Panc1 (cell line): ENCODE measurements around the gene SMARCD2. TPM values are rescaled to one million over a fixed set of nuclear protein-coding genes. Genes with fewer than 3 reads are reported as not detected.
A peak's percentile ranks its signal among the peaks of the same experiment; 100 is the strongest.
"Not testable (repeated sequence)": the region's sequence is repeated elsewhere in the genome, so short reads cannot be mapped to it uniquely, and the experiment has no call there.

Source experiments
- ATAC-seq: fragments of 200-7000 bp; cut with Tn5 transposase; 2 replicates; pipeline ENCODE4 v1.9.1; 2020; ENCODE audit warnings: mild to moderate bottlenecking, moderate library complexity
- Bru-seq: library from RNA; stranded (reverse); fragments of 400-500 nt; gene quantifications from one replicate; lab custom pipeline; 2021; lab: Mats Ljungman, UMichigan
- BruChase-seq, 2 experiments: library from RNA; stranded (reverse); fragments of 400-500 nt; gene quantifications; one replicate each; lab custom pipeline; 2021; lab: Mats Ljungman, UMichigan
- BruUV-seq: library from RNA; stranded (reverse); fragments of 400-500 nt; replicated peaks from 2 replicates; lab custom pipeline; 2021; lab: Mats Ljungman, UMichigan
- CTCF ChIA-PET: fragments of 300-600 bp; sonication (Branson Sonifier 250); formaldehyde crosslinking; loops from one replicate; lab custom pipeline; 2022; ENCODE audit warnings: antibody characterized with exemption; lab: Charles Lee
- POLR2A ChIA-PET: fragments of 300-600 bp; sonication (Branson Sonifier 250); formaldehyde crosslinking; loops from one replicate; lab custom pipeline; 2022; ENCODE audit warnings: antibody characterized with exemption; lab: Charles Lee
- DNase-seq: peaks from one replicate; pipeline ENCODE4 v3.0.0-alpha.2; 2010; ENCODE audit warnings: low read depth, low spot score
- H3K27ac ChIP-seq: 2 replicates; pipeline ENCODE4 v1.5.1; 2011; ENCODE audit warnings: mild to moderate bottlenecking, low read length, inconsistent platforms
- H3K27me3 ChIP-seq: fragments of 200-500 bp; sonication (Bioruptor generic); 2 replicates; pipeline ENCODE4 v1.6.0; 2014; ENCODE audit warnings: low read length, inconsistent platforms; ENCODE audit not compliant: control insufficient read depth, insufficient read depth
- H3K36me3 ChIP-seq: fragments of 200-500 bp; sonication (Bioruptor generic); 2 replicates; pipeline ENCODE4 v1.5.1; 2014; ENCODE audit warnings: inconsistent platforms, mild to moderate bottlenecking, low read length, moderate library complexity; ENCODE audit not compliant: control insufficient read depth, insufficient read depth
- H3K4me1 ChIP-seq: 2 replicates; pipeline ENCODE4 v1.5.1; 2011; ENCODE audit warnings: inconsistent platforms, mild to moderate bottlenecking, low read length, moderate library complexity; ENCODE audit not compliant: control insufficient read depth, insufficient read depth
- H3K4me3 ChIP-seq, 2 experiments: 2 replicates each; pipeline ENCODE4 v1.5.1; 2011 to 2012; ENCODE audit warnings: low read depth in 2 of 2, low read length in 2 of 2, mild to moderate bottlenecking in 2 of 2, inconsistent platforms in 1 of 2, moderate library complexity in 1 of 2
- H3K9me3 ChIP-seq: fragments of 200-500 bp; sonication (Bioruptor generic); 2 replicates; pipeline ENCODE4 v1.5.1; 2014; ENCODE audit warnings: low read depth, mild to moderate bottlenecking, inconsistent platforms, low read length, moderate library complexity; ENCODE audit not compliant: control insufficient read depth, insufficient read depth
- CTCF ChIP-seq: fragments of 450-650 bp; IDR thresholded peaks from 2 replicates; pipeline ENCODE4 v1.5.1; 2017; ENCODE audit warnings: mild to moderate bottlenecking
- POLR2AphosphoS5 ChIP-seq: IDR thresholded peaks from 2 replicates; pipeline ENCODE4 v1.6.1; 2012; ENCODE audit warnings: mild to moderate bottlenecking, low read depth, low read length, moderate library complexity
- REST ChIP-seq, 2 experiments: IDR thresholded peaks; 2 replicates each; pipeline ENCODE4 v1.6.1; 2011 to 2012; ENCODE audit warnings: low read depth in 2 of 2, control low read depth in 1 of 2, low read length in 1 of 2, mild to moderate bottlenecking in 1 of 2, moderate library complexity in 1 of 2; ENCODE audit not compliant: insufficient read depth in 1 of 2
- SIN3A ChIP-seq: IDR thresholded peaks from 2 replicates; pipeline ENCODE4 v1.6.1; 2012; ENCODE audit warnings: low read depth, mild to moderate bottlenecking, low read length, moderate library complexity, borderline replicate concordance; ENCODE audit not compliant: insufficient read depth
- TCF7L2 ChIP-seq: IDR thresholded peaks from 2 replicates; pipeline ENCODE4 v1.6.1; 2011; ENCODE audit warnings: mild to moderate bottlenecking, low read depth, low read length, inconsistent platforms
- in situ Hi-C: cut with HindIII; loops from 2 replicates; pipeline ENCODE4 v1.10.0; 2016; ENCODE audit warnings: low sequenced_read_pairs, low pct_unique_long_range_greater_than_20kb
- intact Hi-C: fragments of 100-400 bp; cut with micrococcal nuclease; formaldehyde crosslinking; loops from one replicate; pipeline ENCODE4 v1.10.0; 2022; ENCODE audit not compliant: unreplicated experiment
- long read RNA-seq: library from polyadenylated mRNA; unstranded; transcript quantifications from one replicate; pipeline ENCODE4 v2.0.0, GENCODE V29; 2021; ENCODE audit not compliant: unreplicated experiment
- polyA plus RNA-seq: library from polyadenylated mRNA; unstranded; fragments of >200 nt; gene quantifications from one replicate; pipeline ENCODE4 v1.2.1, GENCODE V29; 2012; ENCODE audit warnings: missing spikeins; ENCODE audit not compliant: insufficient read length
- total RNA-seq: library from RNA; stranded (reverse); gene quantifications from one replicate; pipeline ENCODE4 v1.2.1, GENCODE V29; 2021; ENCODE audit not compliant: unreplicated experiment

The SMARCD2 gene
- total RNA-seq = 59.4 TPM
- 48.7 TPM for polyA plus RNA-seq
- Bru-seq, nascent RNA = percentile 62 among the genes with signal in this experiment
- BruChase-seq, experiment 1, labeled RNA remaining after a 2-hour chase = percentile 76 among the genes with signal in this experiment
- BruChase-seq, experiment 2, labeled RNA remaining after a 6-hour chase = percentile 85 among the genes with signal in this experiment
- long read RNA-seq, transcript SMARCD2-203 (13 exons, 2,716 nt) = major isoform, 71 of 100 reads
- long read RNA-seq, partial matches to known transcripts = 9 of 100 reads
- long read RNA-seq, other reads (novel, unspliced or antisense) = 20 of 100 reads

GRCh38 chr17:63842540-63843386, at the start of gene SMARCD2:
TSS of gene SMARCD2 (minus strand) at chr17:63842685. CDS start at chr17:63842674, 11 bp downstream.
- peak within 1 kb of the TSS; percentile 86 for H3K27ac ChIP-seq
- DNase-seq = peak; percentile 77
- TSS peak; percentile 89 for BruUV-seq
- in situ Hi-C loops (no loop called here), intact Hi-C loops (no loop called here)
- peak within 1 kb of the TSS; percentile 78 to 82 for H3K4me3 ChIP-seq
- no peaks in the 10 kb centered on the region for H3K9me3 ChIP-seq
- peaks cover 6% of the 10 kb centered on the region; the same call in 1 of the 2 replicates for H3K36me3 ChIP-seq
- H3K27me3 ChIP-seq = no peaks in the 10 kb centered on the region
- TF ChIP-seq TCF7L2 (no peak), POLR2AphosphoS5 (peak; percentile 71), REST (IDR thresholded peaks at IDR 0.05; ENCODE audit: insufficient read depth in 1 of 2, low read depth in 2 of 2, low read length in 1 of 2) (no peak), CTCF (no peak), SIN3A (peak; percentile 79; the same call in 1 of the 2 replicates)
- H3K4me1 ChIP-seq = peaks cover 31% of the 10 kb centered on the region
- ChIA-PET CTCF (no interaction called here), POLR2A (no interaction called here)
- ATAC-seq = peak; percentile 93

GRCh38 chr17:63889026-63889848, 46.8 kb upstream of the SMARCD2 start:
- DNase-seq, H3K27me3 ChIP-seq, H3K4me3 ChIP-seq, H3K27ac ChIP-seq, in situ Hi-C loops, POLR2A ChIA-PET, BruUV-seq, H3K36me3 ChIP-seq, H3K4me1 ChIP-seq, intact Hi-C loops, H3K9me3 ChIP-seq: not testable (repeated sequence)
- peak; percentile 91 for ATAC-seq
- CTCF ChIA-PET = interaction anchor here (0.6 to 1.0 kb wide), 3 partner anchors 19 to 132 kb away, joined by 3 to 4 read pairs (median 3); no protein-coding TSS in a partner anchor
- peak; percentile 74 for TF ChIP-seq CTCF

- ATAC-seq, H3K27me3 ChIP-seq, CTCF ChIA-PET, intact Hi-C loops, POLR2A ChIA-PET, BruUV-seq, H3K4me3 ChIP-seq, H3K4me1 ChIP-seq, H3K27ac ChIP-seq, in situ Hi-C loops, DNase-seq, H3K36me3 ChIP-seq, H3K9me3 ChIP-seq: not testable (repeated sequence)
These were observed 42.6 kb upstream of the SMARCD2 start for GRCh38 chr17:63885119-63885518.
